Gastrocnemius medialis (tissue), 4 donors: ENCODE data around the gene GRIA2.

Experiments used
- POLR2A ChIP-seq, 2 donors: fragments of 450-650 bp; IDR thresholded peaks; one replicate each; pipeline ENCODE4 v1.6.1; 2017; ENCODE audit warnings: antibody characterized with exemption in 2 of 2, mild to moderate bottlenecking in 2 of 2, moderate library complexity in 2 of 2
- TF ChIP-seq, protein P1 (sequence below), 5 experiments: fragments of 450-650 bp in 3 of 5; fragments of 200-600 bp in 2 of 5; sonication (generic) in 2 of 5; IDR thresholded peaks in 4 of 5; conservative IDR thresholded peaks in 1 of 5; 1 replicate in 4 of 5; 2 replicates in 1 of 5; pipeline ENCODE4 v1.5.1; 2016 to 2019; ENCODE audit warnings: antibody characterized with exemption in 5 of 5, mild to moderate bottlenecking in 3 of 5, moderate library complexity in 3 of 5

DNA sequence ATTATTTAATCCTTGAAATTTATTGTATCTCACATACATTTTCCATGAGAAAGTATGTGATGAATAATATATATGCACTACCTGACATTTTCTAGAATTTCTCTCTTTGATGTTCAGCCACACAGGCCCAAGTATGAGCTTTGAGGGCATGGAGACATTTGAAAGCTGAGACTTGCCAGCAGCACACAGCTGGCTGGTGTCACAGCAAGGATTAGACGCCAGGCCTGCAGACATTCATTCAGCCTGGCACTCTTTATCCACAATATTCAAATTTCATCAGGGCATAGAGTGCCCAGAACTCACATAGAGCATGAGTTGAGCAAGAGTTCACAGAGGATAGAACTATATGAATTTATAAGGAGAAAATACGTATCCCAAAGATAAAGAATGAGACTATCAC lies 74.0 kb downstream of the GRIA2 start:
- TF ChIP-seq, protein P1, sequence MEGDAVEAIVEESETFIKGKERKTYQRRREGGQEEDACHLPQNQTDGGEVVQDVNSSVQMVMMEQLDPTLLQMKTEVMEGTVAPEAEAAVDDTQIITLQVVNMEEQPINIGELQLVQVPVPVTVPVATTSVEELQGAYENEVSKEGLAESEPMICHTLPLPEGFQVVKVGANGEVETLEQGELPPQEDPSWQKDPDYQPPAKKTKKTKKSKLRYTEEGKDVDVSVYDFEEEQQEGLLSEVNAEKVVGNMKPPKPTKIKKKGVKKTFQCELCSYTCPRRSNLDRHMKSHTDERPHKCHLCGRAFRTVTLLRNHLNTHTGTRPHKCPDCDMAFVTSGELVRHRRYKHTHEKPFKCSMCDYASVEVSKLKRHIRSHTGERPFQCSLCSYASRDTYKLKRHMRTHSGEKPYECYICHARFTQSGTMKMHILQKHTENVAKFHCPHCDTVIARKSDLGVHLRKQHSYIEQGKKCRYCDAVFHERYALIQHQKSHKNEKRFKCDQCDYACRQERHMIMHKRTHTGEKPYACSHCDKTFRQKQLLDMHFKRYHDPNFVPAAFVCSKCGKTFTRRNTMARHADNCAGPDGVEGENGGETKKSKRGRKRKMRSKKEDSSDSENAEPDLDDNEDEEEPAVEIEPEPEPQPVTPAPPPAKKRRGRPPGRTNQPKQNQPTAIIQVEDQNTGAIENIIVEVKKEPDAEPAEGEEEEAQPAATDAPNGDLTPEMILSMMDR (IDR thresholded peaks at IDR 0.05 in 4 of 5, conservative IDR thresholded peaks at IDR 0.05 in 1 of 5) = no peak
- no peak for TF ChIP-seq POLR2A (IDR thresholded peaks at IDR 0.05)
